AG04450 (cell line): ENCODE results near the gene COL10A1. TPM values are rescaled to one million over a fixed set of nuclear protein-coding genes. Genes with fewer than 3 reads are reported as not detected.

Source experiments
- CTCF ChIA-PET: fragments of 300-600, 350-600 bp; formaldehyde crosslinking; extraction: SDS; loops from one replicate; lab custom pipeline; 2022; ENCODE audit warnings: antibody characterized with exemption, inconsistent platforms; lab: Charles Lee
- POLR2A ChIA-PET: fragments of 350-600 bp; formaldehyde crosslinking; extraction: SDS; loops from one replicate; lab custom pipeline; 2021; ENCODE audit warnings: antibody characterized with exemption, inconsistent platforms; lab: Yijun Ruan, JAX
- DNase-seq: peaks from one replicate; pipeline ENCODE4 v3.0.0-alpha.2; 2011; ENCODE audit warnings: low read depth, low spot score
- H3K27ac ChIP-seq: one replicate; pipeline ENCODE4 v1.5.1; 2012; ENCODE audit warnings: low read depth, low read length, control low read depth
- H3K27me3 ChIP-seq: one replicate; pipeline ENCODE4 v1.6.0; 2012; ENCODE audit warnings: low read length; ENCODE audit not compliant: control insufficient read depth, insufficient read depth
- H3K4me3 ChIP-seq: 2 replicates; pipeline ENCODE4 v1.5.1; 2011; ENCODE audit warnings: mild to moderate bottlenecking, low read depth, low read length, control low read depth
- H3K9me3 ChIP-seq: 2 replicates; pipeline ENCODE4 v1.5.1; 2012; ENCODE audit warnings: low read length; ENCODE audit not compliant: control insufficient read depth, insufficient read depth
- CTCF ChIP-seq: IDR thresholded peaks from 2 replicates; pipeline ENCODE4 v1.5.1; 2011; ENCODE audit warnings: low read depth, low read length, control low read depth, inconsistent platforms
- polyA minus RNA-seq: library from RNA; depleted of rRNA, polyadenylated mRNA; stranded (reverse); fragments of >200 nt; gene quantifications from 2 replicates; pipeline ENCODE4 v1.2.3, GENCODE V29; 2011; rRNA and poly(A)+ RNA removed
- polyA plus RNA-seq: library from polyadenylated mRNA; depleted of rRNA; stranded (reverse); fragments of >200 nt; gene quantifications from 2 replicates; pipeline ENCODE4 v1.2.3, GENCODE V29; 2011; rRNA removed

Gene COL10A1
- polyA plus RNA-seq (0.10 and 0.33 TPM in 2 replicates), polyA minus RNA-seq (not detected in 2 replicates)

GRCh38 chr6:116126032-116126431, at the start of gene COL10A1:
COL10A1 (minus strand) TSS chr6:116126132; CDS start chr6:116125492, 640 bp downstream.
- H3K4me3 ChIP-seq, result no peak within 1 kb of the TSS
- DNase-seq, result no peak
- CTCF ChIA-PET, result interaction anchor here (5.3 kb wide), 1 partner anchor 14 kb away, joined by 27 read pairs; no protein-coding TSS in a partner anchor
- H3K27me3 ChIP-seq, result no peaks in the 10 kb centered on the region
- POLR2A ChIA-PET, result no interaction called here
- H3K9me3 ChIP-seq, result no peaks in the 10 kb centered on the region; the same call in 1 of the 2 replicates
- H3K27ac ChIP-seq, result no peak within 1 kb of the TSS
- TF ChIP-seq CTCF, result no peak

- no peak for DNase-seq
- POLR2A ChIA-PET, result no interaction called here
- no peak for TF ChIP-seq CTCF
- Histone ChIP-seq H3K9me3 (no peaks in the 10 kb centered on the region), H3K27me3 (no peaks in the 10 kb centered on the region), H3K27ac (no peak overlapping the region), H3K4me3 (no peak overlapping the region)
- CTCF ChIA-PET, result no interaction called here
These were observed 49.4 kb upstream of the COL10A1 start for GRCh38 chr6:116175344-116175743.

DNA sequence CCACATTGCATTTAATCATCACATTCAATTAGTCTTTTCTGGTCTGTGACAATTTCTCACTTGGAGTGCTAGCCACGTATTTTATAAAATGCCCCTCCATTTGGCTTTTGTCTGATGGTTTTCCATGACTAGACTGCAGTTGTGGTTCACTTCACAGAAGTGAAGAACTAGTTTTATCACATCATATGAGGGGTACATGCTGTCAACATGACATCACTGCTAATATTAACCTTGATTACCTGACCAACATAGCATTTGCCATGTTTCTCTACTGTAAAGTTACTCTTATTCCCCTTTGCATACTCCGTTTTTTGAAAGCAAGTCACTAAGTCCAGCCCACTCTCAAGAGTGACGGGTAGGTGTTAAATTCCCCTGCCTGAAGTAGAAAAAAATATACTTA, 48.0 kb upstream of the COL10A1 start:
- ChIA-PET CTCF (interaction anchor here (1.4 kb wide), 1 partner anchor 43 kb away, joined by 5 read pairs; no protein-coding TSS in a partner anchor), POLR2A (no interaction called here)
- H3K27ac ChIP-seq, result no peak overlapping the region
- H3K4me3 ChIP-seq, result no peak overlapping the region
- H3K27me3 ChIP-seq, result no peaks in the 10 kb centered on the region
- no peak for DNase-seq
- H3K9me3 ChIP-seq, result no peaks in the 10 kb centered on the region
- TF ChIP-seq CTCF, result no peak

DNA sequence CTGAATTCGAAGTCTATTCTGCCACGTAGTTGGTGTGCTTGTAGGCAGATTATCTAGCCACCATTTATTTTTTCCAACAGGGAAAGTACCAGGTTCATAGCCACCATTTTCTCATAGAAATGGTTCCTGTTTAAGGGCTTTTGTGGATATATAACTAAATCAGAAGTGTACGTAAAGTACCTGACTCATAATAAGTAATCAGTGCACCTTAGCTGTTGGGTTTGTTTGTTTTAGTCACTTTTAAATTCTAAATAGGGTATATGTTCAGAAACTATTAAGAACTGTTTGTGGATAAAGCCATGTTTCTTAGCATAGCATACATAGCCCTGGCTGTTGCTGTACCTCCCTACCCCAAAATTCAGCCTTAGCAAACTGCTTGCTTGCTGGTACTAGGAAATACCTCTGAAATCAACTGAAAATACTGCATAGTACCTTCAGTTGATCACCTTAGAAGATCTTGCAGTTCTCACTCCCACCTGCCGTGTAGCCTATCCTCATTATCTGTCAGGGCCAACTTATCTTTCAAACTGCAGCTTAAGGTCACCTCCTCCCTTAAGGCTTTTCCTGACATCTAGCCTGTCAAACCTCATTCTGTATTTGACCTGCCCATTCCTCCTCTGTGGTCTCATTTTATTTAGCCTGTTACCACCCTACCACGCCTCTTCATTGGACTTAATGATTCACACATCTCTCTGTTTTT, 44.6 kb upstream of the COL10A1 start:
- ChIA-PET CTCF (interaction anchor here (0.6 kb wide), 1 partner anchor 162 kb away, joined by 3 read pairs; no protein-coding TSS in a partner anchor), POLR2A (no interaction called here)
- Histone ChIP-seq H3K27ac (no peak overlapping the region), H3K27me3 (no peaks in the 10 kb centered on the region), H3K4me3 (no peak overlapping the region), H3K9me3 (no peaks in the 10 kb centered on the region)
- no peak for TF ChIP-seq CTCF
- DNase-seq, result no peak

DNA sequence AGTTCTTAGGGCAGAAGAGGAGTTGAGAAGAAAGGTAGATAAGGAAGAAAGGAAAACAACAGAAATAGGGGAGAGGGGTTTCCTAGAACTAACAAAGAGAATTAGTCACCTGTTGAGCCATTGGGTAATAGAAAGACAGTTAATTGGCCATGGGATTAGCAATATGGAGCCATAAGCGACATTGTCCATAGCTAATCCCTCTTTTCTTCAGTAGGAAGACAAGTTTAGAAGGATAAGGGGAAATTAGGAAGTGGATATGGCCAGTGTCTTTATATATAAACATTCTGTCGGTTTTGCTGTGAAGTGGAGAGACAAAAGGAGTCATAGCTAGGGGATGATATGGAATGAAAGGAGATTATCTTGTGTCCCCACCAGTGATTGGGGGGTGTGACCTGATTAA, 43.9 kb upstream of the COL10A1 start:
- ChIA-PET POLR2A (no interaction called here), CTCF (interaction anchor here (0.6 kb wide), 1 partner anchor 161 kb away, joined by 3 read pairs; no protein-coding TSS in a partner anchor)
- Histone ChIP-seq H3K4me3 (no peak overlapping the region), H3K9me3 (no peaks in the 10 kb centered on the region), H3K27me3 (no peaks in the 10 kb centered on the region), H3K27ac (no peak overlapping the region)
- no peak for DNase-seq
- TF ChIP-seq CTCF, result no peak
